VCaP (cell line): ENCODE measurements around the gene CPNE6.

Experiments
- H3K27ac ChIP-seq: fragments of 450-650 bp; 2 replicates; pipeline ENCODE4 v1.5.1; 2017
- CTCF ChIP-seq: fragments of 450-650 bp; conservative IDR thresholded peaks from 2 replicates; pipeline ENCODE4 v1.5.1; 2017; ENCODE audit warnings: mild to moderate bottlenecking, moderate library complexity

The CPNE6 gene

DNA sequence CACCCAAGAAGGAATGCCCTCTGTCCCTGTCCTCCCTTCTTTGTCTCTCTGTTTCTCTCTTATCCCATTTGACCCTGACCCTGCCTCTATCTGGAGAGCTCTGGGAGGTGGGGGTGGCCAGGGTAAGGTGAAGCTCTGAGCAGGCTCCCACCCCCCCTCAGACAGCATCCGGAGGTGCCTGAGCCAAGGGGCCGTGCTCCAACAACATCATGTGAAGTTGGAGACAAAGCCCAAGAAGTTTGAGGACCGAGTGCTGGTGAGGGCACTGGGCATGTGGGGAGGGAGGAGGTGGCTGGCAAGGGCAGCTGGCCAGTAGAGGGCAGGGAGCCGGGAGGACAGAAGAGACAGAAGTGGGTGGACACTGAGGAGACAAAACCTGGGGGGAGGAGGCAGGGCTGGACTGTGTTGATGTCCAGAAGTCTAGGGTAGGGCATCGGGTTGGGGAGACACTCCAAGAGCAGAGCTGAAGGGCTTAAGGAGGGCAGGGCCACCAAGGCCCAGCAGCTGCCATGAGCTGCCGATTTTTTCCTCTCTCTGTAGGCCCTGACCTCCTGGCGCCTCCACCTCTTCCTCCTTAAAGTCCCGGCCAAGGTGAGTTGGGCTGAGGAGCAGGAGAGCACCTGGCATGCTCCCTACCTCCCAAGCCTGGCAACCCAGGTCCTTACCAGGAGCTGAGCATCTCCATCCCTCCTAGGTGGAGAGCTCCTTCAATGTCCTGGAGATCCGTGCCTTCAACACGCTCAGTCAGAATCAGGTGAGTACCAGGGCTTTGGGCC is 17.6 kb upstream of the CPNE6 start:
- H3K27ac ChIP-seq, result no peak overlapping the region
- no peak for TF ChIP-seq CTCF

GRCh38 chr14:24054324-24054641 is 17.1 kb upstream of the CPNE6 start:
- no peak overlapping the region for H3K27ac ChIP-seq
- TF ChIP-seq CTCF, result no peak

GRCh38 chr14:24054646-24055045 is 16.7 kb upstream of the CPNE6 start:
- no peak for TF ChIP-seq CTCF

GRCh38 chr14:24055971-24056799 is 15.2 kb upstream of the CPNE6 start:
- no peak for TF ChIP-seq CTCF
- H3K27ac ChIP-seq, result no peak overlapping the region

More at GRCh38 chr14:24054646-24055045, 16.7 kb upstream of the CPNE6 start:
- no peak overlapping the region for H3K27ac ChIP-seq

- no peak for TF ChIP-seq CTCF
- H3K27ac ChIP-seq, result no peak overlapping the region
These were observed 14.6 kb upstream of the CPNE6 start for GRCh38 chr14:24056800-24057184.

DNA sequence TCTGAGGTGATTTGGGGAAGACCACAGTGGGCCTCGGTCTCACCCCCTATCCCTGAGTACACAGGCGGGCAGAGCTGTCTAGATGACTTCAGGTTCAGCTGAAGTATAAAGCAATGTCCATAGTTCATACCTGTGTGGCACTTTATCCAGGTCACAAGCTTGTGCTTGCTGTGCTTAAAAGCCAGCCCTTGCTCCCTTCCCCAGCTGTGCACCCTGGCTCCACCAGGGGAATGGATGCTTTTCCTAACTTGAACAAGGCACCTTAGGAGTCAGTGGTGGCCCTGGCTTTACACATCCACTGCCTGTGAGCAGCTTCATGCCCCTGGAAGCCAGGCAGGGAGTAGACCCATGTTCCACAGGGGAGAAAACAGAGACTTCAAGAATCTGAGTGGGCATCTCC is 14.1 kb upstream of the CPNE6 start:
- no peak for TF ChIP-seq CTCF
- no peak overlapping the region for H3K27ac ChIP-seq

GRCh38 chr14:24057867-24058259 is 13.5 kb upstream of the CPNE6 start:
- no peak for TF ChIP-seq CTCF
- no peak overlapping the region for H3K27ac ChIP-seq
